ENCODE measurements around the gene D2HGDH. TPM values are rescaled to one million over a fixed set of nuclear protein-coding genes. Genes with fewer than 3 reads are reported as not detected.

Gene D2HGDH
- total RNA-seq, 1 experiment from 2014 or later: 10.0 TPM

GRCh38 chr2:241744028-241744754, 9.8 kb downstream of the D2HGDH start:
- no CpG with 5 or more reads among the region's 24 CpGs for WGBS (ENCODE audit: extremely low coverage, insufficient read length, low lambda C conversion rate)
- H2AK5ac ChIP-seq (ENCODE audit: insufficient read length, low read length): no peak overlapping the region

More at GRCh38 chr2:241744028-241744754, 9.8 kb downstream of the D2HGDH start:
- no peak for DNase-seq
- no peak overlapping the region for H3K18ac ChIP-seq (ENCODE audit: insufficient read length, low read depth, low read length)
- H4K8ac ChIP-seq (replicated peaks; ENCODE audit: insufficient read length, low read depth, low read length): no peak overlapping the region
- H2AFZ ChIP-seq (ENCODE audit: low read length): no peak overlapping the region
- no peak overlapping the region for H2BK120ac ChIP-seq (ENCODE audit: low read depth, low read length, poor library complexity, severe bottlenecking)
- no peaks in the 10 kb centered on the region for H3K79me1 ChIP-seq (ENCODE audit: insufficient read depth, low read depth, low read length, poor library complexity, severe bottlenecking)
- H2BK15ac ChIP-seq (ENCODE audit: low read depth, low read length): no peak overlapping the region
- H3K4me1 Mint-ChIP-seq: no peaks in the 10 kb centered on the region
- H3T11ph ChIP-seq (ENCODE audit: low read length): no peak overlapping the region
- H4K5ac ChIP-seq (ENCODE audit: insufficient read length, low read depth, low read length): no peak overlapping the region
- no peak overlapping the region for H3K4ac ChIP-seq (ENCODE audit: low read depth, low read length)
- H4K20me1 ChIP-seq (ENCODE audit: control insufficient read depth, insufficient read depth, insufficient read length): no peaks in the 10 kb centered on the region
- no peak overlapping the region for H2BK20ac ChIP-seq (ENCODE audit: low read depth, low read length, poor library complexity, severe bottlenecking)
- no peak overlapping the region for H2BK12ac ChIP-seq (ENCODE audit: insufficient read length, low read depth, low read length)
- H3K79me2 ChIP-seq (ENCODE audit: insufficient read depth, low read length): no peaks in the 10 kb centered on the region
- H3K9me3 Mint-ChIP-seq: no peaks in the 10 kb centered on the region; a peak in 2 of 5 replicates
- no peak overlapping the region for H3K4me3 Mint-ChIP-seq
- no peaks in the 10 kb centered on the region for H3K23me2 ChIP-seq (ENCODE audit: insufficient read length, low read depth, low read length, poor library complexity, severe bottlenecking)
- H3K23ac ChIP-seq (ENCODE audit: insufficient read length, low read depth, low read length): no peak overlapping the region
- H3K14ac ChIP-seq (ENCODE audit: insufficient read depth, low read length): no peak overlapping the region
- no peak overlapping the region for H4K91ac ChIP-seq (ENCODE audit: insufficient read length, low read depth, low read length)
- no peak overlapping the region for H3K4me2 ChIP-seq (ENCODE audit: insufficient read depth, insufficient read length, low read length)
- no peaks in the 10 kb centered on the region for H3K27me3 Mint-ChIP-seq (ENCODE audit: low read depth)
- peaks cover 18 to 34% (median 30%) of the 10 kb centered on the region in 3 experiments; a peak in 6 of 7 replicates for H3K36me3 Mint-ChIP-seq (ENCODE audit: insufficient read depth in 1 of 3, low read depth in 3 of 3)
- H3K4me1 ChIP-seq (ENCODE audit: insufficient read depth, low read length): no peaks in the 10 kb centered on the region
- no peaks in the 10 kb centered on the region for H3K9me3 ChIP-seq (ENCODE audit: control insufficient read depth, low read depth, low read length)
- TF ChIP-seq, protein P1, sequence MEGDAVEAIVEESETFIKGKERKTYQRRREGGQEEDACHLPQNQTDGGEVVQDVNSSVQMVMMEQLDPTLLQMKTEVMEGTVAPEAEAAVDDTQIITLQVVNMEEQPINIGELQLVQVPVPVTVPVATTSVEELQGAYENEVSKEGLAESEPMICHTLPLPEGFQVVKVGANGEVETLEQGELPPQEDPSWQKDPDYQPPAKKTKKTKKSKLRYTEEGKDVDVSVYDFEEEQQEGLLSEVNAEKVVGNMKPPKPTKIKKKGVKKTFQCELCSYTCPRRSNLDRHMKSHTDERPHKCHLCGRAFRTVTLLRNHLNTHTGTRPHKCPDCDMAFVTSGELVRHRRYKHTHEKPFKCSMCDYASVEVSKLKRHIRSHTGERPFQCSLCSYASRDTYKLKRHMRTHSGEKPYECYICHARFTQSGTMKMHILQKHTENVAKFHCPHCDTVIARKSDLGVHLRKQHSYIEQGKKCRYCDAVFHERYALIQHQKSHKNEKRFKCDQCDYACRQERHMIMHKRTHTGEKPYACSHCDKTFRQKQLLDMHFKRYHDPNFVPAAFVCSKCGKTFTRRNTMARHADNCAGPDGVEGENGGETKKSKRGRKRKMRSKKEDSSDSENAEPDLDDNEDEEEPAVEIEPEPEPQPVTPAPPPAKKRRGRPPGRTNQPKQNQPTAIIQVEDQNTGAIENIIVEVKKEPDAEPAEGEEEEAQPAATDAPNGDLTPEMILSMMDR (conservative IDR thresholded peaks at IDR 0.05): no peak
- H2BK5ac ChIP-seq (ENCODE audit: insufficient read length, low read length): no peak overlapping the region
- no peaks in the 10 kb centered on the region for H3K27me3 ChIP-seq (ENCODE audit: insufficient read depth, low read length)
- no peak overlapping the region for H3K56ac ChIP-seq (ENCODE audit: insufficient read length, low read depth, low read length)
- H3K27ac Mint-ChIP-seq: no peak overlapping the region
- H3K27ac ChIP-seq (ENCODE audit: insufficient read length, low read depth, low read length): no peak overlapping the region
- no peak overlapping the region for H3K9ac ChIP-seq (ENCODE audit: extremely low read depth, insufficient read length, low read length)
